Mononuclear cell (primary cell): ENCODE measurements around the gene WDR46. TPM values are rescaled to one million over a fixed set of nuclear protein-coding genes. Genes with fewer than 3 reads are reported as not detected.
"Not testable (repeated sequence)": the region's sequence is repeated elsewhere in the genome, so short reads cannot be mapped to it uniquely, and the experiment has no call there.

Experiments
- H3K27me3 ChIP-seq: 2 replicates; pipeline ENCODE4 v1.6.0; 2011; ENCODE audit warnings: low read length, control low read depth; ENCODE audit not compliant: insufficient read depth
- H3K4me1 ChIP-seq: 2 replicates; pipeline ENCODE4 v1.5.1; 2011; ENCODE audit warnings: mild to moderate bottlenecking, low read length, control low read depth; ENCODE audit not compliant: insufficient read depth
- H3K4me3 ChIP-seq: 2 replicates; pipeline ENCODE4 v1.5.1; 2011; ENCODE audit warnings: mild to moderate bottlenecking, low read length, moderate library complexity
- H3K9me3 ChIP-seq: 2 replicates; pipeline ENCODE4 v1.5.1; 2011; ENCODE audit warnings: low read depth, mild to moderate bottlenecking, control low read depth, low read length
- total RNA-seq: library from RNA; depleted of rRNA; stranded (reverse); fragments of >200 nt; gene quantifications from one replicate; pipeline ENCODE4 v1.2.3, GENCODE V29; 2012

Gene WDR46
- total RNA-seq, 1 donor, result 19.4 TPM

- H3K27me3 ChIP-seq, result no peaks in the 10 kb centered on the region
- no peaks in the 10 kb centered on the region for H3K9me3 ChIP-seq
- peaks cover 55% of the 10 kb centered on the region for H3K4me1 ChIP-seq
- H3K4me3 ChIP-seq, result peak overlapping the region; percentile 78
These were observed 17.9 kb downstream of the WDR46 start for GRCh38 chr6:33271117-33271467.

DNA sequence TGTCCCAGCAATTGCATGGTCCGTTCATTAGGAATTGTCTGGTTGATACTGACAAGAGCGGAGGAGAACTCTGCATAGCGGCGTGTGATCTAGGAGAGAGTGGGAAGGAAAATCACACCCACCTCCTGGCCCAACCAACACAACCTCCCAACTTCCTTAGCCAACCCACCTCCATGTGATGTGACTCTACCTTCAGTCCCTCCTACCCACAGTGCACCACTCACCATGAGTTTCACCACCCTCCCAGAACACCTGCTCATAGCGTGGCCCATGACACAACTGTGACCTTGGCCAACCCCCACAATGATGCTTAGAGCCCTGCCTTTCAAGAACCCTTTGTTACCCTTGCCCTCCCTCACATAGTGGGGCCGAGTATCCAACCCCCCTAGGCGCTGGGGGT, 25.0 kb downstream of the WDR46 start:
- H3K9me3 ChIP-seq, result no peaks in the 10 kb centered on the region
- no peaks in the 10 kb centered on the region for H3K4me1 ChIP-seq
- H3K27me3 ChIP-seq, result no peaks in the 10 kb centered on the region
- H3K4me3 ChIP-seq, result no peak overlapping the region

DNA sequence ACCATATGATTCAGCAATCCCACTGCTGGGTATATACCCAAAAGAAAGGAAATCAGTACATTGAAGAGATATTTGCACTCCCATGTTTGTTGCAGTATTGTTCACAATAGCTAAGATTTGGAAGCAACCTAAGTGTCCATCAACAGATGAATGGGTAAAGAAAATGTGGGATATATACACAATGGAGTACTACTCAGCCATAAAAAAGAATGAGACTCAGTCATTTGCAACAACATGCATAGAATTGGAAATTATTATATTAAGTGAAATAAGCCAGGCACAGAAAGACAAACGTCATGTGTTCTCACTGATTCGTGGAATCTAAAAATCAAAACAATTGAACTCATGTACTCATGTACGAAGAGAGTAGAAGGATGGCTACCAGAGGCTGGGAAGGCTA, 26.5 kb downstream of the WDR46 start:
- H3K4me1 ChIP-seq, result not testable (repeated sequence)

DNA sequence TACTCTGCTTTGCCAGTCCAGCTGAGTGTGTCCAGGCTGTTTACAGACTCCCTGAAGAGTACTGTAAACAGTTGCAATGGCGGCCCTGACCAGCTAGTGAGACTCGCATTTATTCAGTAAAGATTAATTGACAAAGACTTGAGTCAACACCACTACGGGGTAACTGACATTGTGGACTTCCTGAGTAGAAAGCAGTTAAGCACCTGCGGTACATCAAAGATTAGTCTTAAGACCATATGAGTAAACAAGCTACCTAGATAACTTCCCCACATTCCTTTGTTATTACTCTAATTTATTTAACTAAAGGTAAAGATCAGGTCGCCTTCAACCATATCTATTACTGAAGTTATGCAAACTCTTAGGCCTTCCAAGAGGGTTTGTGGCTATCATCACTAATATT, 30.0 kb downstream of the WDR46 start:
- Histone ChIP-seq H3K4me1 (no peaks in the 10 kb centered on the region), H3K27me3 (no peaks in the 10 kb centered on the region), H3K4me3 (no peak overlapping the region), H3K9me3 (no peaks in the 10 kb centered on the region)

More for the DNA sequence above, 26.5 kb downstream of the WDR46 start:
- H3K4me3 ChIP-seq, H3K9me3 ChIP-seq, H3K27me3 ChIP-seq: not testable (repeated sequence)

GRCh38 chr6:33254591-33254990, 34.4 kb downstream of the WDR46 start:
- Histone ChIP-seq H3K27me3 (no peaks in the 10 kb centered on the region), H3K4me3 (no peak overlapping the region), H3K9me3 (no peaks in the 10 kb centered on the region), H3K4me1 (peaks cover 14% of the 10 kb centered on the region)

DNA sequence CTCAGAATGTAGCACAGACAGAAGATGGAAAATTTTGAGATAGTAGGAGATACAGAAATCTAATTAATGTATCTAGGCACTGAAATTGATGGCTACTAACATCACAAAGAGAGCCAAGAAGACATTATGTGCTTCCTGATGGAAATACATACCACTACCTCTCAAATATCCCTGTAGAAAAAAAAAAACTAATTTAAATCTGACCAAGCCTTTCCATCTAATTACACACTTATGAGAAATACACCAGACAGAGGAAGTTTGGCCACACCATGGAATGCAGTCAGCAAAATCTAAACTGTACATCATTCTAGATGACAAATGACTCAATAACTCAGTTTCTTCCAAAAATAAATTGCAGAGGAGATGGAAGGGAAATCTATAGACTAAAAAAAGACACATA, 36.3 kb downstream of the WDR46 start:
- Histone ChIP-seq H3K9me3 (no peaks in the 10 kb centered on the region), H3K4me3 (no peak overlapping the region), H3K4me1 (peaks cover 28% of the 10 kb centered on the region), H3K27me3 (no peaks in the 10 kb centered on the region)

GRCh38 chr6:33251395-33252012, 37.5 kb downstream of the WDR46 start:
- Histone ChIP-seq H3K27me3 (no peaks in the 10 kb centered on the region), H3K4me1 (peaks cover 28% of the 10 kb centered on the region), H3K9me3 (no peaks in the 10 kb centered on the region), H3K4me3 (no peak overlapping the region)

DNA sequence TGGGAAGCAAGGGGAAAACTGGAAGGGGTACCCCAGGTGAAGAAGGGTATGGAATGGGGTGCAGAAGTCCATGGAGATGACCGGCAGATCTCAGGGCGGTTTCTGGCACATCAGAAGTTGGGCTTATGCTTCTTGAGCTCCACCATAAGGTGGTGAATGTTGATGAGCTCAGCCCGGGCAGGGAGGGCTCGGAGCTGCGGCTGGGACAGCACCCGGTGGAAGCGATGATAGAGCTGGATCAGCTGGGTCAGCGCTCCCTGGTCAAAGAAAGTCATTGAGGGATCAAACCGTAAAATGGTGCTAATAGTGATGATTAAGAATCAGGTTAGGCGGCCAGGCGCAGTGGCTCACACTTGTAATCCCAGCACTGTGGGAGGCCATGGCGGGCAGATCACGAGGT, 38.3 kb downstream of the WDR46 start:
- Histone ChIP-seq H3K27me3 (no peaks in the 10 kb centered on the region), H3K4me3 (no peak overlapping the region), H3K9me3 (no peaks in the 10 kb centered on the region), H3K4me1 (peaks cover 28% of the 10 kb centered on the region)

- Histone ChIP-seq H3K9me3 (no peaks in the 10 kb centered on the region), H3K27me3 (no peaks in the 10 kb centered on the region), H3K4me3 (peak overlapping the region; percentile 44), H3K4me1 (peaks cover 28% of the 10 kb centered on the region)
These were observed 39.1 kb downstream of the WDR46 start for GRCh38 chr6:33249732-33250630.

GRCh38 chr6:33248932-33249731, 39.9 kb downstream of the WDR46 start:
- H3K4me3 ChIP-seq, result peak overlapping the region; percentile 44
- no peaks in the 10 kb centered on the region for H3K27me3 ChIP-seq
- peaks cover 28% of the 10 kb centered on the region for H3K4me1 ChIP-seq
- no peaks in the 10 kb centered on the region for H3K9me3 ChIP-seq

GRCh38 chr6:33248643-33248931, 40.5 kb downstream of the WDR46 start:
- H3K4me1 ChIP-seq, result peaks cover 28% of the 10 kb centered on the region
- peak overlapping the region; percentile 44 for H3K4me3 ChIP-seq
- no peaks in the 10 kb centered on the region for H3K27me3 ChIP-seq

DNA sequence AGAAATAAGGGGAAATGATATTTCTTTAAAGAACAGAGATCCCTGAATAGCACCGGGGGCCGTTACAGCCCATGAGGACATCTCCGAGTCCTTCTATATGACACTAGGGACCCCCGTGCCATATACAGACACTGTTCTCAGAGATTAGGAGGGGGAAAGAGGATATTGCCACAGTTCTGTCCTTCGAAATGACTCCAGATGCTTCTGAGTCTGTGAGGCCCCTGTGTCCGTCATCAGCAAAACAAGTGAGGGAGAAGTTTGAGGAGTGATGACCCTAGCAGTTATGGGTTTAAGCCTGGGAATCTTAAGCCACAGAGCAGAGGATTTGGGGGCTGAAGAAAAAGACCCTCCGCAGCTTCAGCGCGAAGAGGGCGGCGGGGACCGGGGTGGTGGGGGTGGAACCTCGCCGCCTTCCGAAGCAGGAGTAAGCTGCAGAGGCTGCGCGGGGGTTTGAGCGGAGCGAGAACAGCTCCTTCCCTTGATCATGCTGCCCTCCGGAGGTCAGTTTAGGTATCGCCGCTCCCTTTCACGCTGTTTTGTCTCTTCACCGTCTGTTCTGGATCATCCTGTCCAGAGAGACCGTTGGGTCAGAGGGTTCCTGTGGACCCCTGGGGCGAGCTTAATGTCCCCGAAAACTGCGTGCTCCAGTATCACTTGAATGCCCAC, 40.9 kb downstream of the WDR46 start:
- peak overlapping the region; percentile 44 for H3K4me3 ChIP-seq
- no peaks in the 10 kb centered on the region for H3K27me3 ChIP-seq
- peaks cover 28% of the 10 kb centered on the region for H3K4me1 ChIP-seq
- H3K9me3 ChIP-seq, result no peaks in the 10 kb centered on the region

More at GRCh38 chr6:33248643-33248931, 40.5 kb downstream of the WDR46 start:
- no peaks in the 10 kb centered on the region for H3K9me3 ChIP-seq

DNA sequence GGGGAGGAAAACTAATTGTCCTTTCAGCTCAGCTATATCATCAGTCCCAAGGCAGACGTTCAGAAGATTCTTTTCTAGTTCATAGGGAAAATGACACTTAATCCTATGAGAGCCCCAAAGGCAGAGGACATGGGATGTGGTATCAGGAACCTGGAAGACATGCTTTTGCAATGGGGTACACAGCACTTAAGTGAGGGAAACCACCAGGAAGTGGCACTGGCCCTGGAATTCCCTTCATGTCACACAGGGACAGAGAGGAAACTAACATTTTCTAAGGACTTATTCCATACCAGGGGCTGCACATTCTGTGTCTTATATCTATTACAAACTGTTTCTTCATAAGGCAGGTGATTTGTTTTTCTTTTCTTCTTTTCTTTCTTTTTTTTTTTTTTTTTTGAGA, 45.6 kb downstream of the WDR46 start:
- H3K4me1 ChIP-seq, result peaks cover 7% of the 10 kb centered on the region
- H3K4me3 ChIP-seq, result no peak overlapping the region
- H3K9me3 ChIP-seq, result no peaks in the 10 kb centered on the region
- no peaks in the 10 kb centered on the region for H3K27me3 ChIP-seq

DNA sequence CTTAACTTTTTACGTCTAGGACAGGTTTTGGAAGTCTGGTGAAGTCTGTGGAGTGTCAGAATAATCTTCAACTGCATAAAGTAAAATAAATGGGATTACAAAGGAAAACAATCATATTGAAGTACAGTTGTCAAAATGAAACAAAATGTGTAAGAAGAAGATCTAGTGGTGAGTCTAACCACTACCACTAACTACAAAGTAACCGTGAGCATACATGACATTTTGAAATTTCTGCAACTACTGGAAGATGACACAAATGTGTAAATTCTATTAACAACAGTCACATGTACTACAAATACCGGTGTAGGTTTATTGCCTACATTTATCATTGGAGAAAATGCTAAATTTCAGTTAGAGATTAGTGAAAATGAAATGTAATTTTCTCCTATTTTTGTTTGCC, 47.1 kb downstream of the WDR46 start:
- Histone ChIP-seq H3K27me3 (no peaks in the 10 kb centered on the region), H3K4me3 (no peak overlapping the region), H3K4me1 (no peaks in the 10 kb centered on the region), H3K9me3 (no peaks in the 10 kb centered on the region)

DNA sequence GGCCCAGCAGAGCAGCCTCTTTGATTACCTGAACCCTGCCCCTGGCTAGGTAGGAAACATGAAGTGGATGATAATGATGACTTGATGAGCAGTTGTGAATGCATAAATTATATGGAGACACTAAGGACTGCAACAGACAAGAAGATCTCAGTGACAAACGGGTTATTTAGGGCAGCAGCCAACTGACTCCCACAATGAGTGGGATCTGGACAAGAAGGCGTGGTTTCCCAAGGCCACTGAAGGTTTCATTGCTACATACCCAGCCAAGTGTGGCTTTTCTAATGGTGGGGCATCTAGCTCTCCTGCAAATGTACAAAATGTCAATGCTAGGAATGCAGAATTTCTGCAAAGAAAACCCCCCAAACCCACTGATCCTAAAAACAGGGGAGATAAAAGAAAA, 51.3 kb downstream of the WDR46 start:
- H3K4me3 ChIP-seq, result no peak overlapping the region
- H3K9me3 ChIP-seq, result no peaks in the 10 kb centered on the region
- no peaks in the 10 kb centered on the region for H3K4me1 ChIP-seq
- H3K27me3 ChIP-seq, result peaks cover 2% of the 10 kb centered on the region
